ENCODE data around the gene F2RL2. TPM values are rescaled to one million over a fixed set of nuclear protein-coding genes. Genes with fewer than 3 reads are reported as not detected.

F2RL2 gene
- 1 to 10 TPM in 1 of 4 donors, under 1 TPM in 3; 0.11 to 1.4 (median 0.32) TPM for total RNA-seq
- polyA plus RNA-seq = 0.11 TPM
- long read RNA-seq, donor 1 = 0 reads
- long read RNA-seq, donor 2 = 0 reads
- long read RNA-seq, donor 3, partial matches to known transcripts = 0 of 2 reads
- long read RNA-seq, donor 3, other reads (novel, unspliced or antisense) = 2 of 2 reads
- long read RNA-seq, donor 4 = 0 reads

GRCh38 chr5:76622973-76623596, at the start of gene F2RL2:
Gene F2RL2 (minus strand): TSS chr5:76623403. CDS start chr5:76623230, 173 bp downstream.
- 16% methylated on average over 7 of the region's 7 CpGs for WGBS
- H3K4me3 ChIP-seq (ENCODE audit: low read length) = no peak within 1 kb of the TSS
- DNase-seq (peak in 1 of 3 donors; percentile 36), ATAC-seq (peak; percentile 59 to 81)
- no peaks in the 10 kb centered on the region for H3K4me1 ChIP-seq (ENCODE audit: control insufficient read depth, insufficient read depth, low read length)
- no peak within 1 kb of the TSS for H3K27ac ChIP-seq (ENCODE audit: low read length)
- H3K9me3 ChIP-seq (ENCODE audit: control insufficient read depth, low read length) = no peaks in the 10 kb centered on the region
- intact Hi-C loops (cut with DNase I) = no loop called here
- H3K27me3 ChIP-seq (ENCODE audit: control insufficient read depth, insufficient read depth) = no peaks in the 10 kb centered on the region

- Histone ChIP-seq H3K4me3 (ENCODE audit: low read length) (no peak overlapping the region), H3K9me3 (ENCODE audit: control insufficient read depth, low read length) (no peaks in the 10 kb centered on the region), H3K27ac (ENCODE audit: low read length) (no peak overlapping the region), H3K27me3 (ENCODE audit: control insufficient read depth, insufficient read depth) (no peaks in the 10 kb centered on the region), H3K4me1 (ENCODE audit: control insufficient read depth, insufficient read depth, low read length) (no peaks in the 10 kb centered on the region)
- ATAC-seq = no peak
- intact Hi-C loops (cut with DNase I) = no loop called here
- DNase-seq = no peak
- 78% methylated on average over 2 of the region's 2 CpGs for WGBS
Measured at GRCh38 chr5:76672242-76672641, 49.0 kb upstream of the F2RL2 start.

- Histone ChIP-seq H3K9me3 (ENCODE audit: control insufficient read depth, low read length) (no peaks in the 10 kb centered on the region), H3K27ac (ENCODE audit: low read length) (no peak overlapping the region), H3K4me1 (ENCODE audit: control insufficient read depth, insufficient read depth, low read length) (no peaks in the 10 kb centered on the region), H3K4me3 (ENCODE audit: low read length) (no peak overlapping the region), H3K27me3 (ENCODE audit: control insufficient read depth, insufficient read depth) (no peaks in the 10 kb centered on the region)
- intact Hi-C loops (cut with DNase I) = no loop called here
- ATAC-seq (no peak), DNase-seq (no peak)
- 91% methylated on average over 3 of the region's 3 CpGs for WGBS
Measured at GRCh38 chr5:76670508-76670907, 47.3 kb upstream of the F2RL2 start.

- Histone ChIP-seq H3K27ac (ENCODE audit: low read length) (no peak overlapping the region), H3K27me3 (ENCODE audit: control insufficient read depth, insufficient read depth) (no peaks in the 10 kb centered on the region), H3K4me3 (ENCODE audit: low read length) (no peak overlapping the region), H3K9me3 (ENCODE audit: control insufficient read depth, low read length) (no peaks in the 10 kb centered on the region), H3K4me1 (ENCODE audit: control insufficient read depth, insufficient read depth, low read length) (no peaks in the 10 kb centered on the region)
- WGBS = 83% methylated on average over 5 of the region's 5 CpGs
- no peak for DNase-seq
- intact Hi-C loops (cut with DNase I) = no loop called here
- ATAC-seq = no peak
Measured at GRCh38 chr5:76669245-76669644, 46.0 kb upstream of the F2RL2 start.

GRCh38 chr5:76667495-76667894, 44.3 kb upstream of the F2RL2 start:
- Histone ChIP-seq H3K4me1 (ENCODE audit: control insufficient read depth, insufficient read depth, low read length) (no peaks in the 10 kb centered on the region), H3K4me3 (ENCODE audit: low read length) (no peak overlapping the region), H3K27ac (ENCODE audit: low read length) (no peak overlapping the region), H3K27me3 (ENCODE audit: control insufficient read depth, insufficient read depth) (no peaks in the 10 kb centered on the region), H3K9me3 (ENCODE audit: control insufficient read depth, low read length) (no peaks in the 10 kb centered on the region)
- intact Hi-C loops (cut with DNase I) = no loop called here
- WGBS = 72% methylated on average over 2 of the region's 2 CpGs
- DNase-seq (no peak), ATAC-seq (no peak)

GRCh38 chr5:76664079-76664478, 40.9 kb upstream of the F2RL2 start:
- Histone ChIP-seq H3K4me3 (ENCODE audit: low read length) (no peak overlapping the region), H3K9me3 (ENCODE audit: control insufficient read depth, low read length) (no peaks in the 10 kb centered on the region), H3K4me1 (ENCODE audit: control insufficient read depth, insufficient read depth, low read length) (no peaks in the 10 kb centered on the region), H3K27me3 (ENCODE audit: control insufficient read depth, insufficient read depth) (no peaks in the 10 kb centered on the region), H3K27ac (ENCODE audit: low read length) (no peak overlapping the region)
- WGBS = 96% methylated on average over 6 of the region's 6 CpGs
- DNase-seq = no peak
- ATAC-seq = no peak
- intact Hi-C loops (cut with DNase I) = no loop called here

- intact Hi-C loops (cut with DNase I) = no loop called here
- DNase-seq (peak in 1 of 3 donors; percentile 15), ATAC-seq (no peak)
- Histone ChIP-seq H3K9me3 (ENCODE audit: control insufficient read depth, low read length) (no peaks in the 10 kb centered on the region), H3K27me3 (ENCODE audit: control insufficient read depth, insufficient read depth) (no peaks in the 10 kb centered on the region), H3K27ac (ENCODE audit: low read length) (no peak overlapping the region), H3K4me3 (ENCODE audit: low read length) (no peak overlapping the region), H3K4me1 (ENCODE audit: control insufficient read depth, insufficient read depth, low read length) (no peaks in the 10 kb centered on the region)
- WGBS = 65% methylated on average over 3 of the region's 3 CpGs
Measured at GRCh38 chr5:76663573-76663972, 40.4 kb upstream of the F2RL2 start.

GRCh38 chr5:76662521-76662920, 39.3 kb upstream of the F2RL2 start:
- Histone ChIP-seq H3K27ac (ENCODE audit: low read length) (no peak overlapping the region), H3K4me1 (ENCODE audit: control insufficient read depth, insufficient read depth, low read length) (no peaks in the 10 kb centered on the region), H3K4me3 (ENCODE audit: low read length) (no peak overlapping the region), H3K27me3 (ENCODE audit: control insufficient read depth, insufficient read depth) (no peaks in the 10 kb centered on the region), H3K9me3 (ENCODE audit: control insufficient read depth, low read length) (no peaks in the 10 kb centered on the region)
- ATAC-seq (no peak), DNase-seq (no peak)
- 80% methylated on average over 5 of the region's 5 CpGs for WGBS
- intact Hi-C loops (cut with DNase I) = no loop called here

GRCh38 chr5:76660360-76660759, 37.2 kb upstream of the F2RL2 start:
- DNase-seq (no peak), ATAC-seq (no peak)
- Histone ChIP-seq H3K27ac (ENCODE audit: low read length) (no peak overlapping the region), H3K4me1 (ENCODE audit: control insufficient read depth, insufficient read depth, low read length) (no peaks in the 10 kb centered on the region), H3K9me3 (ENCODE audit: control insufficient read depth, low read length) (no peaks in the 10 kb centered on the region), H3K27me3 (ENCODE audit: control insufficient read depth, insufficient read depth) (no peaks in the 10 kb centered on the region), H3K4me3 (ENCODE audit: low read length) (no peak overlapping the region)
- WGBS = 44% methylated on average over 2 of the region's 2 CpGs
- intact Hi-C loops (cut with DNase I) = no loop called here

- Histone ChIP-seq H3K4me1 (ENCODE audit: control insufficient read depth, insufficient read depth, low read length) (no peaks in the 10 kb centered on the region), H3K27me3 (ENCODE audit: control insufficient read depth, insufficient read depth) (no peaks in the 10 kb centered on the region), H3K27ac (ENCODE audit: low read length) (no peak overlapping the region), H3K4me3 (ENCODE audit: low read length) (no peak overlapping the region), H3K9me3 (ENCODE audit: control insufficient read depth, low read length) (no peaks in the 10 kb centered on the region)
- 26% methylated on average over 6 of the region's 6 CpGs for WGBS
- ATAC-seq = peak; percentile 38 to 78
- intact Hi-C loops (cut with DNase I) = no loop called here
- no peak for DNase-seq
Measured at GRCh38 chr5:76657683-76658311, 34.6 kb upstream of the F2RL2 start.

- intact Hi-C loops (cut with DNase I) = no loop called here
- Histone ChIP-seq H3K9me3 (ENCODE audit: control insufficient read depth, low read length) (no peaks in the 10 kb centered on the region), H3K27me3 (ENCODE audit: control insufficient read depth, insufficient read depth) (no peaks in the 10 kb centered on the region), H3K27ac (ENCODE audit: low read length) (no peak overlapping the region), H3K4me1 (ENCODE audit: control insufficient read depth, insufficient read depth, low read length) (no peaks in the 10 kb centered on the region), H3K4me3 (ENCODE audit: low read length) (no peak overlapping the region)
- 99% methylated on average over 3 of the region's 3 CpGs for WGBS
- ATAC-seq = no peak
- DNase-seq = no peak
Measured at GRCh38 chr5:76657091-76657490, 33.9 kb upstream of the F2RL2 start.

Data from right cardiac atrium (tissue), 5 donors.